ENCODE results near the gene ZNF618.

- TF ChIP-seq CTCF (IDR thresholded peaks at IDR 0.05) (no peak), POLR2A (IDR thresholded peaks at IDR 0.05) (no peak)
Observed at GRCh38 chr9:113909421-113909820, 33.3 kb downstream of the ZNF618 start.
